Activated gamma-delta T cell treated with Interleukin-2 at 50 U/mL for 16 hours (primary cell): ENCODE results near the gene FOXR1.

Experiments used
- DNase-seq: peaks from one replicate; pipeline ENCODE4 v3.0.0-alpha.2; 2020

The FOXR1 gene

GRCh38 chr11:118971646-118972045 is at the start of gene FOXR1:
Gene FOXR1, plus strand, starts transcription at chr11:118971761. Its CDS starts 171 bp downstream, at chr11:118971932.
- DNase-seq, result no peak

GRCh38 chr11:118921929-118922744 is 49.4 kb upstream of the FOXR1 start:
- no peak for DNase-seq

GRCh38 chr11:118922745-118923627 is 48.6 kb upstream of the FOXR1 start:
- no peak for DNase-seq

GRCh38 chr11:118923721-118924587 is 47.6 kb upstream of the FOXR1 start:
- peak; percentile 39 for DNase-seq

- DNase-seq, result no peak
Measured at GRCh38 chr11:118924591-118925585, 46.7 kb upstream of the FOXR1 start.

GRCh38 chr11:118927554-118928100 is 43.9 kb upstream of the FOXR1 start:
- DNase-seq, result no peak

- DNase-seq, result peak; percentile 93
Measured at GRCh38 chr11:118928101-118928869, 43.3 kb upstream of the FOXR1 start.

GRCh38 chr11:118928870-118929500 is 42.6 kb upstream of the FOXR1 start:
- peak; percentile 44 for DNase-seq

GRCh38 chr11:118929501-118930093 is 42.0 kb upstream of the FOXR1 start:
- peak; percentile 79 for DNase-seq

- DNase-seq, result peak; percentile 85
Measured at GRCh38 chr11:118930094-118930712, 41.4 kb upstream of the FOXR1 start.

GRCh38 chr11:118931571-118931970 is 40.0 kb upstream of the FOXR1 start:
- DNase-seq, result no peak

- no peak for DNase-seq
Measured at GRCh38 chr11:118933486-118933885, 38.1 kb upstream of the FOXR1 start.

GRCh38 chr11:118935376-118935775 is 36.2 kb upstream of the FOXR1 start:
- DNase-seq, result no peak

- DNase-seq, result no peak
Measured at GRCh38 chr11:118938491-118939403, 32.8 kb upstream of the FOXR1 start.

GRCh38 chr11:118939404-118939915 is 32.1 kb upstream of the FOXR1 start:
- no peak for DNase-seq

- DNase-seq, result peak; percentile 32
Measured at GRCh38 chr11:118939953-118940598, 31.5 kb upstream of the FOXR1 start.

GRCh38 chr11:118947091-118947490 is 24.5 kb upstream of the FOXR1 start:
- DNase-seq, result no peak
